Liver (tissue), 9 donors: ENCODE results near the gene CYBRD1. TPM values are rescaled to one million over a fixed set of nuclear protein-coding genes. Genes with fewer than 3 reads are reported as not detected.

Source experiments
- DNase-seq: peaks from one replicate; pipeline ENCODE4 v3.0.0-alpha.2; 2017; ENCODE audit warnings: low spot score
- H3K27ac ChIP-seq, 2 donors: one replicate each; pipeline ENCODE4 v1.7.0; 2013; ENCODE audit warnings: inconsistent platforms in 2 of 2, low read length in 2 of 2, control low read depth in 1 of 2, low read depth in 1 of 2, mild to moderate bottlenecking in 1 of 2
- H3K27me3 ChIP-seq, 4 donors: one replicate each; pipeline versions ENCODE4 v1.6.1 to v1.7.0; 2013; ENCODE audit warnings: low read length in 3 of 4, inconsistent platforms in 1 of 4, mild to moderate bottlenecking in 1 of 4, moderate library complexity in 1 of 4; ENCODE audit not compliant: control insufficient read depth in 4 of 4, insufficient read depth in 4 of 4
- H3K36me3 ChIP-seq, 4 donors: one replicate each; pipeline versions ENCODE4 v1.6.1 to v1.7.0; 2013; ENCODE audit warnings: low read length in 3 of 4, mild to moderate bottlenecking in 3 of 4, low read depth in 1 of 4, moderate library complexity in 1 of 4; ENCODE audit not compliant: control insufficient read depth in 4 of 4, insufficient read depth in 3 of 4
- H3K4me1 ChIP-seq, 4 donors: one replicate each; pipeline versions ENCODE4 v1.6.1 to v1.7.0; 2013; ENCODE audit warnings: low read length in 3 of 4, mild to moderate bottlenecking in 3 of 4, moderate library complexity in 1 of 4; ENCODE audit not compliant: control insufficient read depth in 4 of 4, insufficient read depth in 4 of 4
- H3K4me3 ChIP-seq, 3 donors: one replicate each; pipeline versions ENCODE4 v1.6.1 to v1.7.0; 2013; ENCODE audit warnings: low read length in 3 of 3, control low read depth in 1 of 3, low read depth in 1 of 3, mild to moderate bottlenecking in 1 of 3
- H3K9ac ChIP-seq, 2 donors: one replicate each; pipeline ENCODE4 v1.7.0; 2013; ENCODE audit warnings: low read length in 2 of 2, mild to moderate bottlenecking in 2 of 2, moderate library complexity in 2 of 2, control low read depth in 1 of 2, low read depth in 1 of 2
- H3K9me3 ChIP-seq, 4 donors: one replicate each; pipeline versions ENCODE4 v1.6.1 to v1.7.0; 2013; ENCODE audit warnings: low read length in 3 of 4; ENCODE audit not compliant: control insufficient read depth in 4 of 4
- ATF3 ChIP-seq: IDR thresholded peaks from 2 replicates; pipeline ENCODE4 v1.6.1; 2016; ENCODE audit warnings: antibody characterized with exemption
- CTCF ChIP-seq: fragments of 150-350 bp; IDR thresholded peaks from 2 replicates; pipeline ENCODE4 v1.5.1; 2017; ENCODE audit warnings: improper control_type of control experiment, low read depth, low read length; ENCODE audit not compliant: missing input control
- EGR1 ChIP-seq, 2 donors: IDR thresholded peaks; 2 replicates each; pipeline ENCODE4 v1.6.1; 2016 to 2018; ENCODE audit warnings: antibody characterized with exemption in 2 of 2, low read depth in 2 of 2
- FOXA1 ChIP-seq: IDR thresholded peaks from 2 replicates; pipeline ENCODE4 v1.6.1; 2016; ENCODE audit warnings: antibody characterized with exemption
- FOXA2 ChIP-seq: IDR thresholded peaks from 2 replicates; pipeline ENCODE4 v1.6.1; 2016; ENCODE audit warnings: antibody characterized with exemption
- GABPA ChIP-seq, 2 donors: IDR thresholded peaks in 1 of 2; conservative IDR thresholded peaks in 1 of 2; 2 replicates each; pipeline ENCODE4 v1.6.1; 2016; ENCODE audit warnings: antibody characterized with exemption in 2 of 2, mild to moderate bottlenecking in 1 of 2, moderate library complexity in 1 of 2
- HNF4A ChIP-seq, 2 donors: conservative IDR thresholded peaks; 2 replicates each; pipeline ENCODE4 v1.6.1; 2016; ENCODE audit warnings: antibody characterized with exemption in 2 of 2, mild to moderate bottlenecking in 2 of 2
- HNF4G ChIP-seq: IDR thresholded peaks from 2 replicates; pipeline ENCODE4 v1.6.1; 2016; ENCODE audit warnings: antibody characterized with exemption
- JUND ChIP-seq, 2 donors: IDR thresholded peaks; 2 replicates each; pipeline ENCODE4 v1.6.1; 2016; ENCODE audit warnings: antibody characterized with exemption in 2 of 2
- MAX ChIP-seq: IDR thresholded peaks from 2 replicates; pipeline ENCODE4 v1.6.1; 2016; ENCODE audit warnings: antibody characterized with exemption
- NR2F2 ChIP-seq: IDR thresholded peaks from 2 replicates; pipeline ENCODE4 v1.6.1; 2016; ENCODE audit warnings: antibody characterized with exemption
- RAD21 ChIP-seq, 2 donors: IDR thresholded peaks; 2 replicates each; pipeline ENCODE4 v1.6.1; 2016; ENCODE audit warnings: antibody characterized with exemption in 2 of 2, mild to moderate bottlenecking in 2 of 2
- REST ChIP-seq: IDR thresholded peaks from 2 replicates; pipeline ENCODE4 v1.6.1; 2016; ENCODE audit warnings: antibody characterized with exemption, mild to moderate bottlenecking
- RXRA ChIP-seq, 2 donors: IDR thresholded peaks; 2 replicates each; pipeline ENCODE4 v1.6.1; 2017 to 2018; ENCODE audit warnings: antibody characterized with exemption in 2 of 2, mild to moderate bottlenecking in 1 of 2
- SP1 ChIP-seq: IDR thresholded peaks from 2 replicates; pipeline ENCODE4 v1.6.1; 2018; ENCODE audit warnings: antibody characterized with exemption, mild to moderate bottlenecking
- TAF1 ChIP-seq: conservative IDR thresholded peaks from 2 replicates; pipeline ENCODE4 v1.6.1; 2016; ENCODE audit warnings: antibody characterized with exemption, mild to moderate bottlenecking
- YY1 ChIP-seq: IDR thresholded peaks from 2 replicates; pipeline ENCODE4 v1.6.1; 2016; ENCODE audit warnings: antibody characterized with exemption, mild to moderate bottlenecking
- ZBTB33 ChIP-seq: IDR thresholded peaks from 2 replicates; pipeline ENCODE4 v1.6.1; 2016; ENCODE audit warnings: antibody characterized with exemption
- WGBS: extraction: QIAGEN DNeasy Blood & Tissue Kit; methylation state at CpG from one replicate; pipeline ENCODE4 v1.1.7; 2013; 5-methylcytosine and 5-hydroxymethylcytosine counted together
- polyA plus RNA-seq, 2 donors: library from polyadenylated mRNA; stranded (reverse) in 1 of 2; unstranded in 1 of 2; fragments of 200-250 nt in 1 of 2; fragments of >200 nt in 1 of 2; fragmentation: Nextera tagmentation in 1 of 2; extraction: Ambion mirVana in 1 of 2; gene quantifications; one replicate each; pipeline versions ENCODE4 v1.2.1 to v1.2.3, GENCODE V29; 2013 to 2015
- total RNA-seq, 2 donors: library from RNA; depleted of rRNA; stranded (reverse); fragments of >200 nt; gene quantifications; one replicate each; pipeline ENCODE4 v1.2.3, GENCODE V29; 2014
- donor health status: healthy.
- donor health status: healthy.
- donor health status: healthy.
- donor health status: healthy.
- donor health status: healthy.

Gene CYBRD1
- total and polyA plus RNA-seq, 4 donors = 5.8 to 51.1 (median 9.4) TPM

- H3K9ac ChIP-seq = no peak overlapping the region
- H3K9me3 ChIP-seq = peaks cover 0 to 2% (median 0%) of the 10 kb centered on the region in 4 donors
- no peak for TF ChIP-seq GABPA (IDR thresholded peaks at IDR 0.05 in 1 of 2, conservative IDR thresholded peaks at IDR 0.05 in 1 of 2)
- no peak for TF ChIP-seq HNF4G
- no peak for TF ChIP-seq NR2F2
- no peak for TF ChIP-seq YY1
- 68% methylated on average over 3 of the region's 3 CpGs for WGBS
- H3K27me3 ChIP-seq = no peaks in the 10 kb centered on the region
- H3K36me3 ChIP-seq = no peaks in the 10 kb centered on the region
- no peaks in the 10 kb centered on the region for H3K4me1 ChIP-seq
- H3K4me3 ChIP-seq = no peak overlapping the region
- no peak for DNase-seq
- H3K27ac ChIP-seq = no peak overlapping the region
Measured at GRCh38 chr2:171513719-171514160, 8.5 kb upstream of the CYBRD1 start.

GRCh38 chr2:171514908-171515582 lies 7.2 kb upstream of the CYBRD1 start:
- DNase-seq = no peak

More at GRCh38 chr2:171514908-171515582, 7.2 kb upstream of the CYBRD1 start:
- TF ChIP-seq EGR1 (IDR thresholded peaks at IDR 0.05; ENCODE audit: low read depth in 2 of 2) = no peak
- TF ChIP-seq YY1 = no peak
- TF ChIP-seq TAF1 = no peak
- TF ChIP-seq ATF3 = no peak
- TF ChIP-seq NR2F2 = no peak
- no peak for TF ChIP-seq ZBTB33
- TF ChIP-seq FOXA2 = no peak
- TF ChIP-seq CTCF = no peak
- no peak for TF ChIP-seq REST
- TF ChIP-seq FOXA1 = no peak
- no peak for TF ChIP-seq SP1
- TF ChIP-seq HNF4A (conservative IDR thresholded peaks at IDR 0.05) = no peak
- TF ChIP-seq JUND (IDR thresholded peaks at IDR 0.05) = no peak
- TF ChIP-seq RAD21 (IDR thresholded peaks at IDR 0.05) = no peak
- TF ChIP-seq GABPA (IDR thresholded peaks at IDR 0.05 in 1 of 2, conservative IDR thresholded peaks at IDR 0.05 in 1 of 2) = no peak
- no peak for TF ChIP-seq HNF4G
- TF ChIP-seq MAX = no peak
- no peak for TF ChIP-seq RXRA (IDR thresholded peaks at IDR 0.05)
- Histone ChIP-seq H3K27me3 (no peaks in the 10 kb centered on the region), H3K4me1 (no peaks in the 10 kb centered on the region), H3K9ac (no peak overlapping the region), H3K27ac (no peak overlapping the region), H3K9me3 (peaks cover 0 to 2% (median 0%) of the 10 kb centered on the region in 4 donors), H3K36me3 (no peaks in the 10 kb centered on the region), H3K4me3 (no peak overlapping the region)
- WGBS = 94% methylated on average over 3 of the region's 3 CpGs
